WTC11 (cell line): Measurements from ENCODE around the gene CTDP1. TPM values are rescaled to one million over a fixed set of nuclear protein-coding genes. Genes with fewer than 3 reads are reported as not detected.

Experiments used
- ATAC-seq: fragments of 200-7000 bp; cut with Tn5 transposase; 2 replicates; pipeline ENCODE4 v1.10.0; 2021; ENCODE audit warnings: mild to moderate bottlenecking, moderate library complexity
- CTCF ChIA-PET: fragments of 300-600 bp; sonication (Branson Sonifier 250); formaldehyde crosslinking; loops from one replicate; lab custom pipeline; 2021; ENCODE audit warnings: antibody characterized with exemption; lab: Charles Lee
- POLR2A ChIA-PET: fragments of 350-600 bp; sonication (Branson Sonifier 250); formaldehyde crosslinking; loops from one replicate; lab custom pipeline; 2021; ENCODE audit warnings: antibody characterized with exemption; lab: Charles Lee
- DNase-seq: peaks from one replicate; pipeline ENCODE4 v3.0.0; 2021; ENCODE audit warnings: low spot score
- H3K27ac Mint-ChIP-seq: 2 replicates; pipeline ENCODE4 v1.8.0; 2021; ENCODE audit warnings: mixed read lengths
- H3K27me3 Mint-ChIP-seq: 2 replicates; pipeline ENCODE4 v1.8.0; 2021; ENCODE audit warnings: low read depth, mild to moderate bottlenecking, moderate library complexity, mixed read lengths
- H3K36me3 Mint-ChIP-seq: 2 replicates; pipeline ENCODE4 v1.8.0; 2021; ENCODE audit warnings: mixed read lengths
- H3K4me1 Mint-ChIP-seq: 2 replicates; pipeline ENCODE4 v1.8.0; 2022; ENCODE audit warnings: mixed read lengths
- H3K4me3 Mint-ChIP-seq: 2 replicates; pipeline ENCODE4 v1.8.0; 2021; ENCODE audit warnings: mild to moderate bottlenecking, moderate library complexity, mixed read lengths
- H3K9me3 Mint-ChIP-seq: 2 replicates; pipeline ENCODE4 v1.8.0; 2021; ENCODE audit warnings: mixed read lengths
- ESRRA ChIP-seq: sonication (generic); formaldehyde crosslinking; IDR thresholded peaks from 2 replicates; pipeline ENCODE4 v1.8.1; 2022; ENCODE audit warnings: mild to moderate bottlenecking, missing genetic modification reagents, borderline replicate concordance
- ETV6 ChIP-seq: sonication (generic); formaldehyde crosslinking; IDR thresholded peaks from 2 replicates; pipeline ENCODE4 v1.8.1; 2022; ENCODE audit warnings: mild to moderate bottlenecking, missing genetic modification reagents
- GTF2I ChIP-seq: fragments of 250-450 bp; sonication (Bioruptor Pico); conservative IDR thresholded peaks from 2 replicates; pipeline ENCODE4 v1.4.0; 2021; ENCODE audit warnings: mild to moderate bottlenecking
- NFATC4 ChIP-seq: fragments of 250-450 bp; sonication (Bioruptor Pico); IDR thresholded peaks from 2 replicates; pipeline ENCODE4 v1.9.0; 2021; ENCODE audit warnings: mild to moderate bottlenecking
- NFYB ChIP-seq: sonication (generic); formaldehyde crosslinking; conservative IDR thresholded peaks from 2 replicates; pipeline ENCODE4 v1.8.0; 2022; ENCODE audit warnings: low read depth, missing genetic modification reagents
- PRRX2 ChIP-seq: fragments of 250-450 bp; sonication (Bioruptor Pico); IDR thresholded peaks from 2 replicates; pipeline ENCODE4 v1.8.0; 2021; ENCODE audit warnings: mild to moderate bottlenecking
- SMAD3 ChIP-seq: sonication (generic); formaldehyde crosslinking; IDR thresholded peaks from 2 replicates; pipeline ENCODE4 v1.8.0; 2022; ENCODE audit warnings: missing genetic modification reagents, mild to moderate bottlenecking, borderline replicate concordance
- TCF7 ChIP-seq: sonication (generic); formaldehyde crosslinking; IDR thresholded peaks from 2 replicates; pipeline ENCODE4 v1.8.0; 2022; ENCODE audit warnings: mild to moderate bottlenecking, low read depth, missing genetic modification reagents, moderate library complexity
- ZNF138 ChIP-seq: sonication (generic); formaldehyde crosslinking; conservative IDR thresholded peaks from 2 replicates; pipeline ENCODE4 v1.8.1; 2022; ENCODE audit warnings: mild to moderate bottlenecking, moderate library complexity, missing genetic modification reagents
- ZNF232 ChIP-seq: sonication (generic); formaldehyde crosslinking; IDR thresholded peaks from 2 replicates; pipeline ENCODE4 v1.8.0; 2022; ENCODE audit warnings: mild to moderate bottlenecking, missing genetic modification reagents
- ZNF317 ChIP-seq: sonication (generic); formaldehyde crosslinking; IDR thresholded peaks from 2 replicates; pipeline ENCODE4 v1.8.1; 2023; ENCODE audit warnings: low read depth, mild to moderate bottlenecking, moderate library complexity, missing genetic modification reagents, borderline replicate concordance
- total RNA-seq: library from RNA; stranded (reverse); gene quantifications from 3 replicates; pipeline ENCODE4 v1.2.3, GENCODE V29; 2021
- TF ChIP-seq, protein P1 (sequence below): sonication (generic); formaldehyde crosslinking; IDR thresholded peaks from 2 replicates; pipeline ENCODE4 v1.8.1; 2023; ENCODE audit warnings: mild to moderate bottlenecking, missing genetic modification reagents, moderate library complexity
- TF ChIP-seq, protein P2 (sequence below): sonication (generic); formaldehyde crosslinking; IDR thresholded peaks from 2 replicates; pipeline ENCODE4 v1.8.0; 2022; ENCODE audit warnings: mild to moderate bottlenecking, missing genetic modification reagents
- TF ChIP-seq, protein P3 (sequence below): fragments of 200-600 bp; IDR thresholded peaks from 2 replicates; pipeline ENCODE4 v1.8.0; 2022; ENCODE audit warnings: antibody characterized with exemption
- TF ChIP-seq, protein P4 (sequence below): fragments of 250-450 bp; sonication (Bioruptor Pico); IDR thresholded peaks from 2 replicates; pipeline ENCODE4 v1.9.0; 2021; ENCODE audit warnings: mild to moderate bottlenecking, borderline replicate concordance
- TF ChIP-seq, protein P5 (sequence below): fragments of 250-450 bp; sonication (Bioruptor Pico); conservative IDR thresholded peaks from 2 replicates; pipeline ENCODE4 v1.9.0; 2021; ENCODE audit warnings: mild to moderate bottlenecking
- TF ChIP-seq, protein P6 (sequence below): sonication (generic); formaldehyde crosslinking; IDR thresholded peaks from 2 replicates; pipeline ENCODE4 v1.8.0; 2022; ENCODE audit warnings: mild to moderate bottlenecking, missing genetic modification reagents
- TF ChIP-seq, protein P7 (sequence below): sonication (generic); formaldehyde crosslinking; IDR thresholded peaks from 2 replicates; pipeline ENCODE4 v1.8.1; 2023; ENCODE audit warnings: mild to moderate bottlenecking, missing genetic modification reagents

CTDP1 gene
- total RNA-seq, 1 experiment from 2014 or later, result 39.7 TPM

DNA sequence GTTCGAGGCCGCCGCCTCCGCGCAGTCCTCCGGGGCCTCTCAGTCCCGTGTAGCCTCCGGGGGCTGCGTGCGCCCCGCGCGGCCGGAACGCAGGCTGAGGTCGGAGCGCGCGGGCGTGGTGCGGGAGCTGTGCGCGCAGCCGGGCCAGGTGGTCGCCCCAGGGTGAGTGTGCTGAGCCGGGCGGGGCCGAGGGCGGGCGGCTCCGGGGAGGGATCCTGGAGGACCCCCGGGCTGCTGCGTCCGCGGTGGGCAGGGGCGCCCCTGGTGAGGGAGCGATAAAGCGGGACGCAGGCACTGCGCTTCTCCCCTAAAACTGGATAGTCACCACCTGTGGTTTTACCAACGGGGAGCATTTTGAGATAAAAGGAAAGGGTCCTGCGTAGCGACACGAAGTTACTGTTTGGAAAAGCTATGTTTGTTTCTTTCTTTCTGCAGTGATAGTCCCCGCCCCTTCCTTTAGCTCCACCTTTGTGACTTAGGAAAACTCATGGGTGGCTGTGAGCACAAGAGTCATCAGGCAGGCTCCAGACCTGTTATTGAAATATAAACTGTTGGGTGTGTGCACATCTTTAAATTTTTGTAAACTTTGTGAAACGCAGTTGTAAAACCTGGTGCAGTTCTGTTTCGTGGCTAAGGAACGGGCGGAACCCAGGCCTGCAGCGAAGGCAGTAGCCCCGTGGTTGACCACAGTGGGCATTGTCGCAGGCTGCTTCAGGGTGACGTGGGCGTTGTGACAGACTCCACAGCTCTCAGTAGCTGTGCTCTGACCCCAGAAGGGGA, 687 bp downstream of the CTDP1 start:
- ChIA-PET POLR2A (no interaction called here), CTCF (no interaction called here)
- H3K27me3 Mint-ChIP-seq, result no peaks in the 10 kb centered on the region
- ATAC-seq (no peak), DNase-seq (peak; percentile 28)
- peak overlapping the region; percentile 80 for H3K4me3 Mint-ChIP-seq
- H3K27ac Mint-ChIP-seq, result peak overlapping the region; percentile 89
- peaks cover 18% of the 10 kb centered on the region for H3K36me3 Mint-ChIP-seq
- H3K9me3 Mint-ChIP-seq, result no peaks in the 10 kb centered on the region
- TF ChIP-seq, protein P1, sequence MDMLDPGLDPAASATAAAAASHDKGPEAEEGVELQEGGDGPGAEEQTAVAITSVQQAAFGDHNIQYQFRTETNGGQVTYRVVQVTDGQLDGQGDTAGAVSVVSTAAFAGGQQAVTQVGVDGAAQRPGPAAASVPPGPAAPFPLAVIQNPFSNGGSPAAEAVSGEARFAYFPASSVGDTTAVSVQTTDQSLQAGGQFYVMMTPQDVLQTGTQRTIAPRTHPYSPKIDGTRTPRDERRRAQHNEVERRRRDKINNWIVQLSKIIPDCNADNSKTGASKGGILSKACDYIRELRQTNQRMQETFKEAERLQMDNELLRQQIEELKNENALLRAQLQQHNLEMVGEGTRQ, result no peak
- TF ChIP-seq ZNF232 (no peak), ESRRA (CRISPR knock-in tag) (no peak), TCF7 (CRISPR knock-in tag) (no peak), ZNF138 (CRISPR knock-in tag) (no peak), GTF2I (CRISPR knock-in tag) (no peak), ZNF317 (no peak), NFYB (CRISPR knock-in tag) (no peak), ETV6 (no peak), SMAD3 (CRISPR knock-in tag) (no peak), NFATC4 (CRISPR knock-in tag) (no peak), PRRX2 (CRISPR knock-in tag) (no peak)
- TF ChIP-seq, protein P2, sequence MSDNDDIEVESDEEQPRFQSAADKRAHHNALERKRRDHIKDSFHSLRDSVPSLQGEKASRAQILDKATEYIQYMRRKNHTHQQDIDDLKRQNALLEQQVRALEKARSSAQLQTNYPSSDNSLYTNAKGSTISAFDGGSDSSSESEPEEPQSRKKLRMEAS (CRISPR knock-in tag), result no peak
- TF ChIP-seq, protein P3, sequence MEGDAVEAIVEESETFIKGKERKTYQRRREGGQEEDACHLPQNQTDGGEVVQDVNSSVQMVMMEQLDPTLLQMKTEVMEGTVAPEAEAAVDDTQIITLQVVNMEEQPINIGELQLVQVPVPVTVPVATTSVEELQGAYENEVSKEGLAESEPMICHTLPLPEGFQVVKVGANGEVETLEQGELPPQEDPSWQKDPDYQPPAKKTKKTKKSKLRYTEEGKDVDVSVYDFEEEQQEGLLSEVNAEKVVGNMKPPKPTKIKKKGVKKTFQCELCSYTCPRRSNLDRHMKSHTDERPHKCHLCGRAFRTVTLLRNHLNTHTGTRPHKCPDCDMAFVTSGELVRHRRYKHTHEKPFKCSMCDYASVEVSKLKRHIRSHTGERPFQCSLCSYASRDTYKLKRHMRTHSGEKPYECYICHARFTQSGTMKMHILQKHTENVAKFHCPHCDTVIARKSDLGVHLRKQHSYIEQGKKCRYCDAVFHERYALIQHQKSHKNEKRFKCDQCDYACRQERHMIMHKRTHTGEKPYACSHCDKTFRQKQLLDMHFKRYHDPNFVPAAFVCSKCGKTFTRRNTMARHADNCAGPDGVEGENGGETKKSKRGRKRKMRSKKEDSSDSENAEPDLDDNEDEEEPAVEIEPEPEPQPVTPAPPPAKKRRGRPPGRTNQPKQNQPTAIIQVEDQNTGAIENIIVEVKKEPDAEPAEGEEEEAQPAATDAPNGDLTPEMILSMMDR, result no peak
- TF ChIP-seq, protein P4, sequence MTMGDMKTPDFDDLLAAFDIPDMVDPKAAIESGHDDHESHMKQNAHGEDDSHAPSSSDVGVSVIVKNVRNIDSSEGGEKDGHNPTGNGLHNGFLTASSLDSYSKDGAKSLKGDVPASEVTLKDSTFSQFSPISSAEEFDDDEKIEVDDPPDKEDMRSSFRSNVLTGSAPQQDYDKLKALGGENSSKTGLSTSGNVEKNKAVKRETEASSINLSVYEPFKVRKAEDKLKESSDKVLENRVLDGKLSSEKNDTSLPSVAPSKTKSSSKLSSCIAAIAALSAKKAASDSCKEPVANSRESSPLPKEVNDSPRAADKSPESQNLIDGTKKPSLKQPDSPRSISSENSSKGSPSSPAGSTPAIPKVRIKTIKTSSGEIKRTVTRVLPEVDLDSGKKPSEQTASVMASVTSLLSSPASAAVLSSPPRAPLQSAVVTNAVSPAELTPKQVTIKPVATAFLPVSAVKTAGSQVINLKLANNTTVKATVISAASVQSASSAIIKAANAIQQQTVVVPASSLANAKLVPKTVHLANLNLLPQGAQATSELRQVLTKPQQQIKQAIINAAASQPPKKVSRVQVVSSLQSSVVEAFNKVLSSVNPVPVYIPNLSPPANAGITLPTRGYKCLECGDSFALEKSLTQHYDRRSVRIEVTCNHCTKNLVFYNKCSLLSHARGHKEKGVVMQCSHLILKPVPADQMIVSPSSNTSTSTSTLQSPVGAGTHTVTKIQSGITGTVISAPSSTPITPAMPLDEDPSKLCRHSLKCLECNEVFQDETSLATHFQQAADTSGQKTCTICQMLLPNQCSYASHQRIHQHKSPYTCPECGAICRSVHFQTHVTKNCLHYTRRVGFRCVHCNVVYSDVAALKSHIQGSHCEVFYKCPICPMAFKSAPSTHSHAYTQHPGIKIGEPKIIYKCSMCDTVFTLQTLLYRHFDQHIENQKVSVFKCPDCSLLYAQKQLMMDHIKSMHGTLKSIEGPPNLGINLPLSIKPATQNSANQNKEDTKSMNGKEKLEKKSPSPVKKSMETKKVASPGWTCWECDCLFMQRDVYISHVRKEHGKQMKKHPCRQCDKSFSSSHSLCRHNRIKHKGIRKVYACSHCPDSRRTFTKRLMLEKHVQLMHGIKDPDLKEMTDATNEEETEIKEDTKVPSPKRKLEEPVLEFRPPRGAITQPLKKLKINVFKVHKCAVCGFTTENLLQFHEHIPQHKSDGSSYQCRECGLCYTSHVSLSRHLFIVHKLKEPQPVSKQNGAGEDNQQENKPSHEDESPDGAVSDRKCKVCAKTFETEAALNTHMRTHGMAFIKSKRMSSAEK (CRISPR knock-in tag), result no peak
- TF ChIP-seq, protein P5, sequence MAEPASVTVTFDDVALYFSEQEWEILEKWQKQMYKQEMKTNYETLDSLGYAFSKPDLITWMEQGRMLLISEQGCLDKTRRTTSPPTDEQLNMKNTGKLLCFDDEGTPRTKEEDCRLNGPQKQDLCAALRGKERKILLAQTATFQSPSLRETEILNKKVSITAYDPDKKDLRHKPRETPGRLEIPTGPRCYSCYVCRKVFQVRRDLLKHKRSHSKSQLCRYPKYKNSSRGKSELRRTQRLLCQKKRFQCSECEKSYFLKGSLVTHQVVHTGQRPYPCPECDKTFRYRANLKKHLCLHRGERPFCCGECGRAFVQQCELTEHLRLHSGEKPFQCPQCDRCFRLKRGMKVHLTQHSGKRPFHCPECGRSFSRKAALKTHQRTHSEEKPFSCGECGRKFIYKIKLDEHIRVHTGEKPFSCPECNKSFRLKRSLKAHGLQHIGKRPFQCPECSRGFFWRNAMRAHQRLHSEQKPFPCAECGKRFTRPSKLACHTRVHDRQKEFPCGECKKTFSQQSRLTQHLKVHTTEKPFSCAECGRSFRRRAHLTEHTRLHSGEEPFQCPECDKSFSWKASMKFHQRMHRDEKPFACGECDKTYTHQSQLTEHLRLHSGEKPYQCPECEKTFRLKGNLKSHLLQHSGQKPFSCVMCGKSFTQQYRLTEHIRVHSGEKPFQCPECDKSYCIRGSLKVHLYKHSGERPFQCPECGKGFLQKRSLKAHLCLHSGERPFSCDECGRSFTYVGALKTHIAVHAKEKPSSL (CRISPR knock-in tag), result no peak
- TF ChIP-seq, protein P6, sequence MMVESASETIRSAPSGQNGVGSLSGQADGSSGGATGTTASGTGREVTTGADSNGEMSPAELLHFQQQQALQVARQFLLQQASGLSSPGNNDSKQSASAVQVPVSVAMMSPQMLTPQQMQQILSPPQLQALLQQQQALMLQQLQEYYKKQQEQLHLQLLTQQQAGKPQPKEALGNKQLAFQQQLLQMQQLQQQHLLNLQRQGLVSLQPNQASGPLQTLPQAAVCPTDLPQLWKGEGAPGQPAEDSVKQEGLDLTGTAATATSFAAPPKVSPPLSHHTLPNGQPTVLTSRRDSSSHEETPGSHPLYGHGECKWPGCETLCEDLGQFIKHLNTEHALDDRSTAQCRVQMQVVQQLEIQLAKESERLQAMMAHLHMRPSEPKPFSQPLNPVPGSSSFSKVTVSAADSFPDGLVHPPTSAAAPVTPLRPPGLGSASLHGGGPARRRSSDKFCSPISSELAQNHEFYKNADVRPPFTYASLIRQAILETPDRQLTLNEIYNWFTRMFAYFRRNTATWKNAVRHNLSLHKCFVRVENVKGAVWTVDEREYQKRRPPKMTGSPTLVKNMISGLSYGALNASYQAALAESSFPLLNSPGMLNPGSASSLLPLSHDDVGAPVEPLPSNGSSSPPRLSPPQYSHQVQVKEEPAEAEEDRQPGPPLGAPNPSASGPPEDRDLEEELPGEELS (CRISPR knock-in tag), result no peak
- TF ChIP-seq, protein P7, sequence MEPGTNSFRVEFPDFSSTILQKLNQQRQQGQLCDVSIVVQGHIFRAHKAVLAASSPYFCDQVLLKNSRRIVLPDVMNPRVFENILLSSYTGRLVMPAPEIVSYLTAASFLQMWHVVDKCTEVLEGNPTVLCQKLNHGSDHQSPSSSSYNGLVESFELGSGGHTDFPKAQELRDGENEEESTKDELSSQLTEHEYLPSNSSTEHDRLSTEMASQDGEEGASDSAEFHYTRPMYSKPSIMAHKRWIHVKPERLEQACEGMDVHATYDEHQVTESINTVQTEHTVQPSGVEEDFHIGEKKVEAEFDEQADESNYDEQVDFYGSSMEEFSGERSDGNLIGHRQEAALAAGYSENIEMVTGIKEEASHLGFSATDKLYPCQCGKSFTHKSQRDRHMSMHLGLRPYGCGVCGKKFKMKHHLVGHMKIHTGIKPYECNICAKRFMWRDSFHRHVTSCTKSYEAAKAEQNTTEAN (CRISPR knock-in tag), result no peak
- H3K4me1 Mint-ChIP-seq, result peaks cover 30% of the 10 kb centered on the region
